ENCODE results near the gene TPSAB1. TPM values are rescaled to one million over a fixed set of nuclear protein-coding genes. Genes with fewer than 3 reads are reported as not detected.
"Not testable (repeated sequence)": the region's sequence is repeated elsewhere in the genome, so short reads cannot be mapped to it uniquely, and the experiment has no call there.

The TPSAB1 gene
- total RNA-seq, 1 donor from 2014 or later: 4.3 TPM

GRCh38 chr16:1260101-1260680 lies 19.7 kb downstream of the TPSAB1 start:
- intact Hi-C loops (cut with micrococcal nuclease): no loop called here
- ATAC-seq (no peak), DNase-seq (no peak)

GRCh38 chr16:1261131-1261892 lies 20.8 kb downstream of the TPSAB1 start:
- intact Hi-C loops (cut with micrococcal nuclease): no loop called here
- DNase-seq (no peak), ATAC-seq (no peak)

GRCh38 chr16:1262210-1262845 lies 21.8 kb downstream of the TPSAB1 start:
- no peak for DNase-seq
- intact Hi-C loops (cut with micrococcal nuclease): no loop called here
- ATAC-seq: no peak

- DNase-seq (no peak), ATAC-seq (no peak)
- intact Hi-C loops (cut with micrococcal nuclease): no loop called here
Observed at GRCh38 chr16:1262846-1263221, 22.3 kb downstream of the TPSAB1 start.

GRCh38 chr16:1263591-1264344 lies 23.3 kb downstream of the TPSAB1 start:
- ATAC-seq (no peak), DNase-seq (no peak)
- intact Hi-C loops (cut with micrococcal nuclease): no loop called here

GRCh38 chr16:1264345-1265089 lies 24.0 kb downstream of the TPSAB1 start:
- ATAC-seq (no peak), DNase-seq (no peak)
- intact Hi-C loops (cut with micrococcal nuclease): no loop called here

GRCh38 chr16:1265090-1265630 lies 24.7 kb downstream of the TPSAB1 start:
- ATAC-seq (no peak), DNase-seq (no peak)
- intact Hi-C loops (cut with micrococcal nuclease): no loop called here

- ATAC-seq (no peak), DNase-seq (no peak)
- intact Hi-C loops (cut with micrococcal nuclease): no loop called here
Observed at GRCh38 chr16:1265826-1266225, 25.3 kb downstream of the TPSAB1 start.

- DNase-seq; intact Hi-C loops (cut with micrococcal nuclease); ATAC-seq: not testable (repeated sequence)
Observed at GRCh38 chr16:1269418-1269817, 28.9 kb downstream of the TPSAB1 start.

GRCh38 chr16:1271380-1271723 lies 30.8 kb downstream of the TPSAB1 start:
- DNase-seq (no peak), ATAC-seq (no peak)
- intact Hi-C loops (cut with micrococcal nuclease): no loop called here

GRCh38 chr16:1271724-1272413 lies 31.4 kb downstream of the TPSAB1 start:
- peak; percentile 59 for DNase-seq
- peak; percentile 32 for ATAC-seq
- intact Hi-C loops (cut with micrococcal nuclease): not testable (repeated sequence)

GRCh38 chr16:1272453-1273198 lies 32.1 kb downstream of the TPSAB1 start:
- no peak for ATAC-seq
- intact Hi-C loops (cut with micrococcal nuclease): no loop called here
- no peak for DNase-seq

GRCh38 chr16:1273816-1274215 lies 33.3 kb downstream of the TPSAB1 start:
- intact Hi-C loops (cut with micrococcal nuclease): no loop called here
- DNase-seq: no peak
- ATAC-seq: no peak

- DNase-seq: no peak
- intact Hi-C loops (cut with micrococcal nuclease): no loop called here
- ATAC-seq: no peak
Observed at GRCh38 chr16:1274767-1275166, 34.3 kb downstream of the TPSAB1 start.

GRCh38 chr16:1275791-1276579 lies 35.5 kb downstream of the TPSAB1 start:
- DNase-seq (no peak), ATAC-seq (no peak)
- intact Hi-C loops (cut with micrococcal nuclease): no loop called here

- ATAC-seq: no peak
- DNase-seq: no peak
- intact Hi-C loops (cut with micrococcal nuclease): no loop called here
Observed at GRCh38 chr16:1276580-1276878, 36.0 kb downstream of the TPSAB1 start.

GRCh38 chr16:1277151-1277598 lies 36.7 kb downstream of the TPSAB1 start:
- ATAC-seq (no peak), DNase-seq (no peak)
- intact Hi-C loops (cut with micrococcal nuclease): no loop called here

Data from left ventricle myocardium superior (tissue), 1 donor.